LNCAP (cell line): Measurements from ENCODE around the gene CEACAM18.

Source experiments
- CTCF ChIP-seq: fragments of 450-650 bp; IDR thresholded peaks from 2 replicates; pipeline ENCODE4 v1.5.1; 2017; ENCODE audit warnings: mild to moderate bottlenecking

Gene CEACAM18

GRCh38 chr19:51466723-51467122 lies 11.6 kb upstream of the CEACAM18 start:
- no peak for TF ChIP-seq CTCF

GRCh38 chr19:51467864-51468544 lies 10.3 kb upstream of the CEACAM18 start:
- TF ChIP-seq CTCF, result no peak

- TF ChIP-seq CTCF, result no peak
Observed at GRCh38 chr19:51468545-51468920, 9.8 kb upstream of the CEACAM18 start.

GRCh38 chr19:51469162-51469561 lies 9.2 kb upstream of the CEACAM18 start:
- no peak for TF ChIP-seq CTCF

GRCh38 chr19:51469629-51470028 lies 8.7 kb upstream of the CEACAM18 start:
- TF ChIP-seq CTCF, result no peak

GRCh38 chr19:51470966-51471365 lies 7.4 kb upstream of the CEACAM18 start:
- TF ChIP-seq CTCF, result no peak

- no peak for TF ChIP-seq CTCF
Observed at GRCh38 chr19:51471527-51471926, 6.8 kb upstream of the CEACAM18 start.

- TF ChIP-seq CTCF, result no peak
Observed at GRCh38 chr19:51472607-51473006, 5.7 kb upstream of the CEACAM18 start.
